Loucy (cell line): Measurements from ENCODE around the gene PTGDS.

Experiments
- CTCF ChIP-seq: fragments of 200-600 bp; sonication (generic); conservative IDR thresholded peaks from 2 replicates; pipeline ENCODE4 v1.5.1; 2014; ENCODE audit warnings: mild to moderate bottlenecking, antibody characterized with exemption, low read length
- EZH2phosphoT487 ChIP-seq: fragments of 200-600 bp; IDR thresholded peaks from 2 replicates; pipeline ENCODE4 v1.6.1; 2018; ENCODE audit warnings: antibody characterized with exemption, mild to moderate bottlenecking, moderate library complexity, borderline replicate concordance

DNA sequence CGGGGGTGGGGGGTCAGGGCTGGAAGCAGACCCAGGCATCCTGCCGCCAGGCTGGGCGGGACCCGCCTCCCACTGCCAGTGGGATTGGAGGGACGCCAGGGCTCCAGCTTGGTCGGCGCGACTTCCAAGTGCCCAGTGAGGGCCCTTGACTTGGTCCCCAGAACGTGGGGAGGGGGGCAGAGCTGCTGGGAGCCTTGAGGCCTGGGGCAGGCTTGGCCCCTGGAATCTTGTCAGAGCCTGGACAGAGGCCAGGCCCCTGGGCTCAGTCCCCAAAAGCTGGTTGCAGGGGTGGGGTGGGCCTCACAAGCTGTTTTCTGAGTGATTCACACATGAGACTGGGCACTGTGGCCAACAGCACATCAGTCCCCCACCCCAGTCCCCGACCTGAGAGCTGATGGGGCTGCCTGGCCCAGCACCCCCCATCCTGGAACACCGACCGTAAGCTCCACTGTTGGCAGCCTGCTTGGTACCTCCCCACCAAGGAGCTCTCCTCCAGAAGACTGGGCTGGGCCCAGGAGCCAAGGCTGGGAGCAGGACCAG is 18.5 kb downstream of the PTGDS start:
- TF ChIP-seq CTCF (no peak), EZH2phosphoT487 (no peak)
